Body of pancreas (tissue), 4 donors: ENCODE data around the gene PALLD. TPM values are rescaled to one million over a fixed set of nuclear protein-coding genes. Genes with fewer than 3 reads are reported as not detected.
"Not testable (repeated sequence)": the region's sequence is repeated elsewhere in the genome, so short reads cannot be mapped to it uniquely, and the experiment has no call there.

ENCODE experiments used
- ATAC-seq: fragments of 150-250 bp; one replicate; pipeline ENCODE4 v1.9.1; 2016
- DNase-seq, 4 donors: peaks; one replicate each; pipeline ENCODE4 v3.0.0-alpha.2; 2019
- H3K27ac ChIP-seq, 4 donors: fragments of 200-600 bp; sonication (generic); 1 replicate in 3 of 4; 2 replicates in 1 of 4; pipeline versions ENCODE4 v1.5.1 to v1.6.1; 2016 to 2019; ENCODE audit warnings: mild to moderate bottlenecking in 1 of 4, mixed read lengths in 1 of 4, moderate library complexity in 1 of 4
- H3K27me3 ChIP-seq, 2 donors: fragments of 200-600 bp; sonication (generic); one replicate each; pipeline ENCODE4 v1.6.0; 2016; ENCODE audit warnings: mild to moderate bottlenecking in 1 of 2
- H3K36me3 ChIP-seq, 2 donors: fragments of 200-600 bp; sonication (generic); replicated peaks in 1 of 2; 2 replicates each; pipeline ENCODE4 v1.5.1; 2016; ENCODE audit warnings: low read depth in 2 of 2; ENCODE audit not compliant: insufficient read depth in 1 of 2
- H3K4me1 ChIP-seq: fragments of 200-600 bp; sonication (generic); one replicate; pipeline ENCODE4 v1.6.0; 2016
- H3K4me3 ChIP-seq, 2 donors: fragments of 200-600 bp; sonication (generic); 1 replicate in 1 of 2; 2 replicates in 1 of 2; pipeline ENCODE4 v1.5.1; 2016 to 2019
- H3K9me3 ChIP-seq, 3 donors: fragments of 200-600 bp; sonication (generic); 1 replicate in 2 of 3; 2 replicates in 1 of 3; pipeline ENCODE4 v1.5.1; 2016
- POLR2A ChIP-seq, 3 donors: fragments of 450-650 bp; IDR thresholded peaks; one replicate each; pipeline ENCODE4 v1.6.1; 2016; ENCODE audit warnings: antibody characterized with exemption in 3 of 3, mild to moderate bottlenecking in 2 of 3
- WGBS, 2 donors: methylation state at CpG; one replicate each; pipeline ENCODE4 v1.1.5; 2017; 5-methylcytosine and 5-hydroxymethylcytosine counted together
- intact Hi-C: fragments of 100-400 bp; cut with DNase I; formaldehyde crosslinking; loops from one replicate; pipeline ENCODE4 v1.15.1; 2023
- total RNA-seq, 2 donors: library from RNA; depleted of rRNA; stranded (reverse); fragments of >200 nt; gene quantifications; one replicate each; pipeline ENCODE4 v1.1.0, GENCODE V29; 2016
- TF ChIP-seq, protein P1 (sequence below), 7 experiments: fragments of 450-650 bp in 4 of 7; fragments of 200-600 bp in 3 of 7; sonication (generic) in 3 of 7; IDR thresholded peaks; one replicate each; pipeline ENCODE4 v1.5.1; 2016 to 2019; ENCODE audit warnings: antibody characterized with exemption in 7 of 7

PALLD gene
- total RNA-seq, 2 donors from 2014 or later: 46.8 to 52.4 TPM

DNA sequence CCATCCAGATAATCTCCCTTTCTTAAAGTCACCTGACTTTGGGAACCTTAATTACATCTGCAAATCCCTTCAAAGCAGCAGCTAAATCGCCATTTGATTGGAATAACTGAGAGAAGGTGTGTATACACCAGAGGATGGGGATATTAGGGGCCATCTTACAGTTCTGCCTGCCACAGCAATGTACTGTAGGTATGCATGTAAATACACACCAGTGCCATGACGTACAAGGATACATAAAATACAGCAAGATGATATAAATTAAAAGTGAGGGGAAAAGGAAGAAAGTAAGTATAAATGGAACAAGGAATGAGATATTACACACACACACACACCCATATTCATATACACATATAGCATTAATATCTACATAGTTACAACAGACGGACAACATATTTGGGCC lies 432.0 kb downstream of the PALLD start:
- H3K9me3 ChIP-seq: no peaks in the 10 kb centered on the region
- H3K27ac ChIP-seq: no peak overlapping the region
- TF ChIP-seq, protein P1, sequence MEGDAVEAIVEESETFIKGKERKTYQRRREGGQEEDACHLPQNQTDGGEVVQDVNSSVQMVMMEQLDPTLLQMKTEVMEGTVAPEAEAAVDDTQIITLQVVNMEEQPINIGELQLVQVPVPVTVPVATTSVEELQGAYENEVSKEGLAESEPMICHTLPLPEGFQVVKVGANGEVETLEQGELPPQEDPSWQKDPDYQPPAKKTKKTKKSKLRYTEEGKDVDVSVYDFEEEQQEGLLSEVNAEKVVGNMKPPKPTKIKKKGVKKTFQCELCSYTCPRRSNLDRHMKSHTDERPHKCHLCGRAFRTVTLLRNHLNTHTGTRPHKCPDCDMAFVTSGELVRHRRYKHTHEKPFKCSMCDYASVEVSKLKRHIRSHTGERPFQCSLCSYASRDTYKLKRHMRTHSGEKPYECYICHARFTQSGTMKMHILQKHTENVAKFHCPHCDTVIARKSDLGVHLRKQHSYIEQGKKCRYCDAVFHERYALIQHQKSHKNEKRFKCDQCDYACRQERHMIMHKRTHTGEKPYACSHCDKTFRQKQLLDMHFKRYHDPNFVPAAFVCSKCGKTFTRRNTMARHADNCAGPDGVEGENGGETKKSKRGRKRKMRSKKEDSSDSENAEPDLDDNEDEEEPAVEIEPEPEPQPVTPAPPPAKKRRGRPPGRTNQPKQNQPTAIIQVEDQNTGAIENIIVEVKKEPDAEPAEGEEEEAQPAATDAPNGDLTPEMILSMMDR (IDR thresholded peaks at IDR 0.05): no peak
- no peak for TF ChIP-seq POLR2A (IDR thresholded peaks at IDR 0.05)
- no peak overlapping the region for H3K4me3 ChIP-seq
- peaks cover 0 to 4% of the 10 kb centered on the region in 2 donors for H3K36me3 ChIP-seq
- intact Hi-C loops: loop anchor here (5.0 kb wide), 1 partner anchor 558 kb away; no protein-coding TSS in a partner anchor
- H3K27me3 ChIP-seq: no peaks in the 10 kb centered on the region
- no peak for DNase-seq
- H3K4me1 ChIP-seq: no peaks in the 10 kb centered on the region
- no peak for ATAC-seq
- 90 to 91% methylated on average over 3 of the region's 3 CpGs for WGBS, 2 donors

DNA sequence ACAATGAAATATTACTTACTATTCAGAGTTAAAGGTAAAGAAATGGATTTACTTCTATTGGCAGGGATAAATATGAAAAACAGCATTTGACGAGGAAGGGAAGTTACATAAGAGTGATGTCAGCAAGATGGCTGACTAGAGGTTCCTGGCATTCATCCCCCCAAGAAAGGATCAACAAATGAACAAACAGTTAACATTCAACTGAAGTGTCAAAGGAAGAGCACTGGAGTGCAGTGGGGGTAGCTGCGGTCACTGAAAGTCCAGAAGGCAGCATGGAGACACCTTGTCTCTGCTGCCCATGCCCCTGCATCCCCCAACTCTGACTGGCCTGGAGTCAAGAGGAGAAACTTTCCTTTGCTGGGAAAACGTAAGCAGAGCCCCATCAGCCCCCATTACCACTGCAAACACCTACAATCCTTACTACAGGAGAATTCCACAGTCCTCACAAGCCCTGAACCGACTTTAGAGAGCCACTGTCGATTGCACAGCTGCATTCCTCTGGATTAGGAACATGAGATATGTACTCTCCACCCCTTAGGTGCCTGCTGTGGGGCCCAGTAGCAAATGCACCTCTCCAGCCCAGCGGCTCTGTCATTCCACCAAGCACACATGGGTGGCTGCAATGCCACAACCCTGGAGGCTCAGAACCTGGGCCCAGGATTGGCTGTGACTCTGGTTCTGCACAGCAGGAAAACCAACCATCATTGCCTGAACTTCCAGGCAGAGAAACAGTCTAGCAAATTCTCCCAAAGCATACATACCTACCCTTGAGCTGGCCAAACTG lies 433.8 kb downstream of the PALLD start:
- no peak for DNase-seq
- H3K27ac ChIP-seq: no peak overlapping the region
- intact Hi-C loops: no loop called here
- no peak for ATAC-seq
- H3K4me3 ChIP-seq: no peak overlapping the region
- H3K36me3 ChIP-seq: peaks cover 0 to 2% of the 10 kb centered on the region in 2 donors
- no peaks in the 10 kb centered on the region for H3K27me3 ChIP-seq
- TF ChIP-seq, protein P1 (IDR thresholded peaks at IDR 0.05): no peak
- no peak for TF ChIP-seq POLR2A (IDR thresholded peaks at IDR 0.05)
- H3K4me1 ChIP-seq: no peaks in the 10 kb centered on the region
- WGBS, 2 donors: 87 to 89% methylated on average over 6 of the region's 6 CpGs
- no peaks in the 10 kb centered on the region for H3K9me3 ChIP-seq

- no peak for DNase-seq
These were observed 434.4 kb downstream of the PALLD start for GRCh38 chr4:168931215-168931650.

DNA sequence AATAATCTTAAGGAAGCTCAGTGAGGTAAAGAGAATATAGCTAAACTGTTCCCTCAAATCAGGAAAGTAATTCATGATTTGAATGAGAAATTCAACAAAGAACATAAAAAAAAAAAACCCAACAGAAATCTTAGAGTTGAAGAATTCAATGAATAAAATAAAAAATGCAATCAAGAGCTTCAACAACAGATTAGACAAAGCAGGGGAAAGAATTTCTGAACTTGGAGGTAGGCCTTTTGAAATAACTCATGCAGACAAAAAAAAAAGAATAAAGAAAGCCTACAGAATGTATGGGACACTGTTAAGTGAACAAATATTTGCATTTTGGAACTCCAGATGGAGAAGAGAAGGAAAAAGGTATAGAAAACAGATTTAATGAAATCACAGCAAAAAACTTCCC lies 435.3 kb downstream of the PALLD start:
- DNase-seq: no peak
- TF ChIP-seq POLR2A (IDR thresholded peaks at IDR 0.05): no peak
- TF ChIP-seq, protein P1 (IDR thresholded peaks at IDR 0.05): no peak
- intact Hi-C loops: no loop called here
- Histone ChIP-seq H3K27ac (no peak overlapping the region), H3K4me3 (no peak overlapping the region), H3K9me3 (no peaks in the 10 kb centered on the region), H3K4me1 (no peaks in the 10 kb centered on the region), H3K36me3 (peaks cover 0 to 2% of the 10 kb centered on the region in 2 donors), H3K27me3 (no peaks in the 10 kb centered on the region)
- no peak for ATAC-seq

More at GRCh38 chr4:168931215-168931650, 434.4 kb downstream of the PALLD start:
- peaks cover 0 to 2% of the 10 kb centered on the region in 2 donors for H3K36me3 ChIP-seq
- no peaks in the 10 kb centered on the region for H3K9me3 ChIP-seq
- no peak overlapping the region for H3K4me3 ChIP-seq
- no peaks in the 10 kb centered on the region for H3K4me1 ChIP-seq
- H3K27ac ChIP-seq: no peak overlapping the region
- no peak for ATAC-seq
- intact Hi-C loops: no loop called here
- TF ChIP-seq POLR2A (IDR thresholded peaks at IDR 0.05): no peak
- TF ChIP-seq, protein P1 (IDR thresholded peaks at IDR 0.05): no peak
- no peaks in the 10 kb centered on the region for H3K27me3 ChIP-seq

DNA sequence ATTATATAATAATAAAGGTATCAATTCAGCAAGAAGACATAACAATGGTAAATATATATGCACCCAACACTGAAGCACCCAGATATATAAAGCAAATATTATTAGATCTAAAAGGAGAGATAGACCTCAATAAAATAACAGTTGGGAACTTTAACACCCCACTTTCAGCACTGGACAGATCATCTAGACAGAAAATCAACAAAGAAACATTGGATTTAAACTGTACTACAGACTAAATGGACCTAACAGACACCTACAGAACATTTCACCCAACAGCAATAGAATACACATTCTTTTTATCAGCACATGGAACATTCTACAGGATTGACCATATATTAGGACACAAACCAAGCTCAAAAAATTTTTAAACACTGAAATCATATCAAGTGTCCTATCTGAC lies 436.6 kb downstream of the PALLD start:
- Histone ChIP-seq H3K27ac (no peak overlapping the region), H3K9me3 (no peaks in the 10 kb centered on the region), H3K4me1 (no peaks in the 10 kb centered on the region), H3K4me3 (no peak overlapping the region), H3K36me3 (no peaks in the 10 kb centered on the region), H3K27me3 (no peaks in the 10 kb centered on the region)
- ATAC-seq: no peak
- intact Hi-C loops: no loop called here
- no peak for DNase-seq
- TF ChIP-seq POLR2A (IDR thresholded peaks at IDR 0.05): no peak
- TF ChIP-seq, protein P1 (IDR thresholded peaks at IDR 0.05): no peak

GRCh38 chr4:168937473-168937872 lies 440.6 kb downstream of the PALLD start:
- H3K9me3 ChIP-seq, H3K4me3 ChIP-seq, intact Hi-C loops, H3K27ac ChIP-seq, H3K27me3 ChIP-seq, DNase-seq, H3K36me3 ChIP-seq, H3K4me1 ChIP-seq, ATAC-seq: not testable (repeated sequence)
- 85 to 86% methylated on average over 3 of the region's 3 CpGs for WGBS, 2 donors
